ENCODE data around the gene PAPPA2.

The PAPPA2 gene

GRCh38 chr1:176838276-176838995 is 375.5 kb downstream of the PAPPA2 start:
- Mint-ChIP-seq H3K9me3 (no peaks in the 10 kb centered on the region), H3K27ac (no peak overlapping the region), H3K4me1 (no peaks in the 10 kb centered on the region), H3K4me3 (no peak overlapping the region), H3K27me3 (peaks cover 14% of the 10 kb centered on the region)
- DNase-seq (no peak), ATAC-seq (no peak)

- ATAC-seq (no peak), DNase-seq (no peak)
- peaks cover 14% of the 10 kb centered on the region for H3K27me3 Mint-ChIP-seq
- no peak overlapping the region for H3K27ac Mint-ChIP-seq
- H3K9me3 Mint-ChIP-seq, result no peaks in the 10 kb centered on the region
- no peak overlapping the region for H3K4me3 Mint-ChIP-seq
- no peaks in the 10 kb centered on the region for H3K4me1 Mint-ChIP-seq
Measured at GRCh38 chr1:176839216-176839615, 376.2 kb downstream of the PAPPA2 start.

- DNase-seq (no peak), ATAC-seq (no peak)
- Mint-ChIP-seq H3K27me3 (peaks cover 23% of the 10 kb centered on the region), H3K4me1 (no peaks in the 10 kb centered on the region), H3K4me3 (no peak overlapping the region), H3K27ac (no peak overlapping the region), H3K9me3 (no peaks in the 10 kb centered on the region)
Measured at GRCh38 chr1:176841238-176841637, 378.3 kb downstream of the PAPPA2 start.

GRCh38 chr1:176843352-176844297 is 380.6 kb downstream of the PAPPA2 start:
- DNase-seq, result peak in 1 of 2 donors; percentile 8
- Mint-ChIP-seq H3K4me3 (no peak overlapping the region), H3K9me3 (no peaks in the 10 kb centered on the region), H3K27ac (no peak overlapping the region), H3K4me1 (no peaks in the 10 kb centered on the region), H3K27me3 (peaks cover 23% of the 10 kb centered on the region)
- no peak for ATAC-seq

GRCh38 chr1:176847052-176847451 is 384.1 kb downstream of the PAPPA2 start:
- ATAC-seq (no peak), DNase-seq (no peak)
- no peaks in the 10 kb centered on the region for H3K4me1 Mint-ChIP-seq
- no peak overlapping the region for H3K4me3 Mint-ChIP-seq
- H3K9me3 Mint-ChIP-seq, result no peaks in the 10 kb centered on the region
- peaks cover 9% of the 10 kb centered on the region for H3K27me3 Mint-ChIP-seq
- no peak overlapping the region for H3K27ac Mint-ChIP-seq

- Mint-ChIP-seq H3K9me3 (no peaks in the 10 kb centered on the region), H3K4me3 (no peak overlapping the region), H3K4me1 (no peaks in the 10 kb centered on the region), H3K27me3 (peaks cover 9% of the 10 kb centered on the region), H3K27ac (no peak overlapping the region)
- DNase-seq (no peak), ATAC-seq (no peak)
Measured at GRCh38 chr1:176849281-176849680, 386.3 kb downstream of the PAPPA2 start.

- H3K4me1 Mint-ChIP-seq, result no peaks in the 10 kb centered on the region
- no peak overlapping the region for H3K4me3 Mint-ChIP-seq
- H3K27ac Mint-ChIP-seq, result no peak overlapping the region
- H3K9me3 Mint-ChIP-seq, result no peaks in the 10 kb centered on the region
- DNase-seq, result no peak
- H3K27me3 Mint-ChIP-seq, result no peaks in the 10 kb centered on the region
- no peak for ATAC-seq
Measured at GRCh38 chr1:176850871-176851270, 387.9 kb downstream of the PAPPA2 start.

GRCh38 chr1:176852124-176852523 is 389.1 kb downstream of the PAPPA2 start:
- Mint-ChIP-seq H3K4me1 (no peaks in the 10 kb centered on the region), H3K27ac (no peak overlapping the region), H3K9me3 (no peaks in the 10 kb centered on the region), H3K4me3 (no peak overlapping the region), H3K27me3 (peaks cover 3% of the 10 kb centered on the region)
- no peak for ATAC-seq
- no peak for DNase-seq

GRCh38 chr1:176853503-176853902 is 390.5 kb downstream of the PAPPA2 start:
- H3K9me3 Mint-ChIP-seq, result peaks cover 0 to 4% of the 10 kb centered on the region in 2 donors
- no peak for ATAC-seq
- H3K27me3 Mint-ChIP-seq, result peaks cover 9% of the 10 kb centered on the region
- DNase-seq, result no peak
- H3K4me1 Mint-ChIP-seq, result no peaks in the 10 kb centered on the region
- no peak overlapping the region for H3K27ac Mint-ChIP-seq
- H3K4me3 Mint-ChIP-seq, result no peak overlapping the region

GRCh38 chr1:176854121-176854520 is 391.1 kb downstream of the PAPPA2 start:
- Mint-ChIP-seq H3K27ac (no peak overlapping the region), H3K9me3 (peaks cover 0 to 5% of the 10 kb centered on the region in 2 donors), H3K4me3 (no peak overlapping the region), H3K4me1 (no peaks in the 10 kb centered on the region), H3K27me3 (peaks cover 9% of the 10 kb centered on the region)
- DNase-seq (no peak), ATAC-seq (no peak)

- ATAC-seq, result no peak
- DNase-seq, result no peak
- H3K4me3 Mint-ChIP-seq, result no peak overlapping the region
- H3K4me1 Mint-ChIP-seq, result no peaks in the 10 kb centered on the region
- H3K9me3 Mint-ChIP-seq, result peaks cover 0 to 5% of the 10 kb centered on the region in 2 donors
- peaks cover 9% of the 10 kb centered on the region for H3K27me3 Mint-ChIP-seq
- H3K27ac Mint-ChIP-seq, result no peak overlapping the region
Measured at GRCh38 chr1:176854758-176855745, 392.1 kb downstream of the PAPPA2 start.

- Mint-ChIP-seq H3K9me3 (peaks cover 5% of the 10 kb centered on the region in 2 donors), H3K4me3 (no peak overlapping the region), H3K27me3 (peaks cover 9% of the 10 kb centered on the region), H3K4me1 (no peaks in the 10 kb centered on the region), H3K27ac (no peak overlapping the region)
- ATAC-seq, result no peak
- no peak for DNase-seq
Measured at GRCh38 chr1:176857632-176858031, 394.7 kb downstream of the PAPPA2 start.

GRCh38 chr1:176858433-176858916 is 395.5 kb downstream of the PAPPA2 start:
- no peak for DNase-seq
- Mint-ChIP-seq H3K9me3 (peaks cover 5% of the 10 kb centered on the region in 2 donors), H3K4me1 (no peaks in the 10 kb centered on the region), H3K27me3 (peaks cover 9% of the 10 kb centered on the region), H3K27ac (no peak overlapping the region), H3K4me3 (no peak overlapping the region)
- ATAC-seq, result no peak

GRCh38 chr1:176863613-176864012 is 400.6 kb downstream of the PAPPA2 start:
- H3K4me3 Mint-ChIP-seq, result no peak overlapping the region
- DNase-seq (no peak), ATAC-seq (no peak)
- no peak overlapping the region for H3K27ac Mint-ChIP-seq
- H3K9me3 Mint-ChIP-seq, result peaks cover 0 to 18% of the 10 kb centered on the region in 2 donors
- peaks cover 15% of the 10 kb centered on the region for H3K27me3 Mint-ChIP-seq
- no peaks in the 10 kb centered on the region for H3K4me1 Mint-ChIP-seq

- DNase-seq, result no peak
- no peak overlapping the region for H3K27ac Mint-ChIP-seq
- no peak for ATAC-seq
- no peak overlapping the region for H3K4me3 Mint-ChIP-seq
- H3K9me3 Mint-ChIP-seq, result peaks cover 0 to 18% of the 10 kb centered on the region in 2 donors
- no peaks in the 10 kb centered on the region for H3K4me1 Mint-ChIP-seq
- H3K27me3 Mint-ChIP-seq, result peaks cover 15% of the 10 kb centered on the region
Measured at GRCh38 chr1:176864211-176864610, 401.2 kb downstream of the PAPPA2 start.

Data from stimulated activated naive CD8-positive, alpha-beta T cell treated with anti-CD3 and anti-CD28 coated beads, Interleukin-15, amount 100 ng/mL, for 72 hours (primary cell).